NB4 (cell line): Measurements from ENCODE around the gene PAQR7.
A peak's percentile ranks its signal among the peaks of the same experiment; 100 is the strongest.

Source experiments
- DNase-seq: peaks from one replicate; pipeline ENCODE4 v3.0.0; 2010; ENCODE audit warnings: low read depth
- H3K4me3 ChIP-seq: one replicate; pipeline ENCODE4 v1.5.1; 2011; ENCODE audit warnings: mild to moderate bottlenecking, low read depth, low read length, moderate library complexity
- MAX ChIP-seq: IDR thresholded peaks from 2 replicates; pipeline ENCODE4 v1.6.1; 2011; ENCODE audit warnings: low read depth, low read length
- MYC ChIP-seq: IDR thresholded peaks from 2 replicates; pipeline ENCODE4 v1.6.1; 2011; ENCODE audit warnings: low read depth, low read length
- POLR2A ChIP-seq: IDR thresholded peaks from 2 replicates; pipeline ENCODE4 v1.6.1; 2011; ENCODE audit warnings: mild to moderate bottlenecking; ENCODE audit not compliant: insufficient read length; ENCODE audit errors: extremely low read depth
- TF ChIP-seq, protein P1 (sequence below): IDR thresholded peaks from one replicate; pipeline ENCODE4 v1.5.1; 2012; ENCODE audit warnings: low read depth, low read length

The PAQR7 gene

GRCh38 chr1:25898223-25899015 lies 22.9 kb upstream of the PAQR7 start:
- no peak for DNase-seq
- TF ChIP-seq MAX (no peak), POLR2A (peak; percentile 15)
- no peak overlapping the region for H3K4me3 ChIP-seq

- DNase-seq: no peak
- TF ChIP-seq MYC (no peak), MAX (peak; percentile 33)
- no peak overlapping the region for H3K4me3 ChIP-seq
Measured at GRCh38 chr1:25897754-25898153, 22.2 kb upstream of the PAQR7 start.

DNA sequence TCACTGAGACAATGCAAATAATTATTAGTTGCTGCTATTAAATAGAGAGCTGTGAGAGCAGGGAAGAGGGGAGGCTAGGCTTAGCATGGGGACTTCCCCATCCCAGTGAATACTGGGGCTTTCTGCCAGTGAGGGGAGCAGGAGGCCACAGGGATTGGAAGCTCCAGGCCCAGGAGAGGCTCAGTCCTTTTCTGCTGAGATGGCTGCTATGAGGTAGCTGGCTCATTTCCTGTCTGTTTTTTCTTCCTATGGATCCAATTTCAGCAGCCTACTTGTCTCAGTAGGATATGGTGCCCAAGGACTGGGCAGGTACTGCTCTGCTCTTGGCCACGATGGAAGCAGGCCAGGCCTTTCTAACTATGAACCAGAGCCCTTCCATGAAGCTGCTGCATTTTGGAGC lies 20.8 kb upstream of the PAQR7 start:
- H3K4me3 ChIP-seq: no peak overlapping the region
- DNase-seq: no peak
- TF ChIP-seq, protein P1, sequence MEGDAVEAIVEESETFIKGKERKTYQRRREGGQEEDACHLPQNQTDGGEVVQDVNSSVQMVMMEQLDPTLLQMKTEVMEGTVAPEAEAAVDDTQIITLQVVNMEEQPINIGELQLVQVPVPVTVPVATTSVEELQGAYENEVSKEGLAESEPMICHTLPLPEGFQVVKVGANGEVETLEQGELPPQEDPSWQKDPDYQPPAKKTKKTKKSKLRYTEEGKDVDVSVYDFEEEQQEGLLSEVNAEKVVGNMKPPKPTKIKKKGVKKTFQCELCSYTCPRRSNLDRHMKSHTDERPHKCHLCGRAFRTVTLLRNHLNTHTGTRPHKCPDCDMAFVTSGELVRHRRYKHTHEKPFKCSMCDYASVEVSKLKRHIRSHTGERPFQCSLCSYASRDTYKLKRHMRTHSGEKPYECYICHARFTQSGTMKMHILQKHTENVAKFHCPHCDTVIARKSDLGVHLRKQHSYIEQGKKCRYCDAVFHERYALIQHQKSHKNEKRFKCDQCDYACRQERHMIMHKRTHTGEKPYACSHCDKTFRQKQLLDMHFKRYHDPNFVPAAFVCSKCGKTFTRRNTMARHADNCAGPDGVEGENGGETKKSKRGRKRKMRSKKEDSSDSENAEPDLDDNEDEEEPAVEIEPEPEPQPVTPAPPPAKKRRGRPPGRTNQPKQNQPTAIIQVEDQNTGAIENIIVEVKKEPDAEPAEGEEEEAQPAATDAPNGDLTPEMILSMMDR: no peak
- TF ChIP-seq MAX: no peak
- TF ChIP-seq MYC: no peak
- TF ChIP-seq POLR2A: no peak

- no peak overlapping the region for H3K4me3 ChIP-seq
- TF ChIP-seq, protein P1: peak; percentile 91
- TF ChIP-seq MYC: no peak
- TF ChIP-seq MAX: peak; percentile 43; the same call in 1 of the 2 replicates
- no peak for TF ChIP-seq POLR2A
- peak; percentile 90 for DNase-seq
Measured at GRCh38 chr1:25895365-25895990, 20.0 kb upstream of the PAQR7 start.

- TF ChIP-seq MAX (no peak), POLR2A (no peak), MYC (no peak)
- TF ChIP-seq, protein P1: no peak
- no peak for DNase-seq
- no peak overlapping the region for H3K4me3 ChIP-seq
Measured at GRCh38 chr1:25893116-25893515, 17.6 kb upstream of the PAQR7 start.

DNA sequence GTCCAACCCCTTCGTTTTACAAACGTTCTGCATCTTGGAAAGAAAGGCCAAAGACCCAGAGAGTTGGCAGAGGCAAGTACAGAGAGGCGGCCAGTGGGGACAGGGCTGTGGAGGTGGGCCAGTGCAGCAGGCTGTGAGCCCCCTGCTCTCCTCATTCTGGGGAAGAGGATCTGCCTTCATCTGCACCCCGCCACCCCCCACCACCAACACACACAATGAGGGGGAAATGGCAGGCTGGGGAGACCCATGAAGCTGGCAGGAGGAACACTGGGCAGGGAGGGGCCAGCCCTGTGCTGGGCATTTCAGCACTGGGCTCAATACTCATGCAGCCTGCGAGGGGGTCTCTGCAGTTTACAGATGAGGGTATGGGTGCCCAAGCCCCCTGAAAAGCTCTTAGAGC lies 16.1 kb upstream of the PAQR7 start:
- no peak overlapping the region for H3K4me3 ChIP-seq
- no peak for DNase-seq

More for the DNA sequence above, 16.1 kb upstream of the PAQR7 start:
- TF ChIP-seq MYC (no peak), MAX (no peak), POLR2A (no peak)
- TF ChIP-seq, protein P1: no peak
